AG04449 (cell line): ENCODE results near the gene ARHGEF40.

ENCODE experiments used
- CTCF ChIA-PET: fragments of 350-600 bp; formaldehyde crosslinking; extraction: SDS; loops from one replicate; lab custom pipeline; 2021; ENCODE audit warnings: antibody characterized with exemption; lab: Yijun Ruan, JAX
- POLR2A ChIA-PET: fragments of 400-600, 350-600 bp; formaldehyde crosslinking; extraction: SDS; loops from one replicate; lab custom pipeline; 2020; ENCODE audit warnings: antibody characterized with exemption, inconsistent platforms; lab: Yijun Ruan, JAX
- DNase-seq: peaks from one replicate; pipeline ENCODE4 v3.0.0-alpha.2; 2010; ENCODE audit warnings: low read depth, low spot score
- H3K4me3 ChIP-seq: 2 replicates; pipeline ENCODE4 v1.5.1; 2011; ENCODE audit warnings: low read depth, mild to moderate bottlenecking, control low read depth, low read length
- TF ChIP-seq, protein P1 (sequence below): IDR thresholded peaks from one replicate; pipeline ENCODE4 v1.5.1; 2011; ENCODE audit warnings: mild to moderate bottlenecking, moderate library complexity, low read length, control low read depth, inconsistent platforms; ENCODE audit not compliant: insufficient read depth; ENCODE audit errors: missing control alignments

ARHGEF40 gene

DNA sequence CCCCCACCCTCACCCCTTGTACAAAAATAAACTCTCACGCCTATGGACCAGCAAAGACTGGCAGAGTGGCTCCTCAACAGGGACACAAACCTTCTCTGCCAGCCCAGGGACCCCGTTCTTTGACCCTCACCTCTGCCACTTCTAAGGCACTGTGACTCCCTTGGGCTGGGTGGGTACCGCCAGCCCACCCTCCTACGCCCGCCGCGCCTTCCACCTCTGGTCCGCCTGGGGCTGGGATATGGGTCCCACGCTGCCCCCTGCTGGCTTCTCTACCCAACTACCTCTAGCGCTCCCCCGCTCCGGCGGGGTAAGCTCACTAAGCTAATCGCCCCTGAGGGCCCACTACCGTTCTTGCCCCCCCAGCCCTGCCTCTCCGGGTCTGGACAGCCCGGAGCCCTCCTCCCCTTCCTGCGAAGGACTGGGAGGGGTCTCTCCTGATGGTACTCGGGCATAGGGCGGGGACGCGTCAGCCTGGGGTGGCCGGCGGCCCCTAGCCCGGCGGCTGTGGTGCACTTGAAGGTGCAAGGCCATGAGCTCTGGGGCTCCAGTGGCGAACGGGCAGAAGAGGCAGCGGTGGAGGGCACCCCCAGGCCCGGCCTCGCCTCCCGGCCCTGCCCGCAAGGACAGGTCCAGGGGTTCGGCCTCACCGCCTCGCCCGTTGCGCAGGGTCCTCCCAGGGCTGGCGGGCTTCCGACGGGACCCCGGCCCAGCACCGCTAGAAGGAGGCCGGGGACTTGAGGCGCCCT, 20.3 kb downstream of the ARHGEF40 start:
- no peak overlapping the region for H3K4me3 ChIP-seq
- ChIA-PET CTCF (interaction anchor here (0.8 to 12.7 kb wide), 12 partner anchors 9 to 117 kb away, joined by 3 to 163 read pairs (median 5); partner anchors contain the start of genes ARHGEF40, RNASE8 and TMEM253), POLR2A (interaction anchor here (0.9 to 2.0 kb wide), 2 partner anchors 19 to 43 kb away, joined by 3 to 8 read pairs; no protein-coding TSS in a partner anchor)
- TF ChIP-seq, protein P1, sequence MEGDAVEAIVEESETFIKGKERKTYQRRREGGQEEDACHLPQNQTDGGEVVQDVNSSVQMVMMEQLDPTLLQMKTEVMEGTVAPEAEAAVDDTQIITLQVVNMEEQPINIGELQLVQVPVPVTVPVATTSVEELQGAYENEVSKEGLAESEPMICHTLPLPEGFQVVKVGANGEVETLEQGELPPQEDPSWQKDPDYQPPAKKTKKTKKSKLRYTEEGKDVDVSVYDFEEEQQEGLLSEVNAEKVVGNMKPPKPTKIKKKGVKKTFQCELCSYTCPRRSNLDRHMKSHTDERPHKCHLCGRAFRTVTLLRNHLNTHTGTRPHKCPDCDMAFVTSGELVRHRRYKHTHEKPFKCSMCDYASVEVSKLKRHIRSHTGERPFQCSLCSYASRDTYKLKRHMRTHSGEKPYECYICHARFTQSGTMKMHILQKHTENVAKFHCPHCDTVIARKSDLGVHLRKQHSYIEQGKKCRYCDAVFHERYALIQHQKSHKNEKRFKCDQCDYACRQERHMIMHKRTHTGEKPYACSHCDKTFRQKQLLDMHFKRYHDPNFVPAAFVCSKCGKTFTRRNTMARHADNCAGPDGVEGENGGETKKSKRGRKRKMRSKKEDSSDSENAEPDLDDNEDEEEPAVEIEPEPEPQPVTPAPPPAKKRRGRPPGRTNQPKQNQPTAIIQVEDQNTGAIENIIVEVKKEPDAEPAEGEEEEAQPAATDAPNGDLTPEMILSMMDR, result peak; percentile 46
- DNase-seq, result no peak

GRCh38 chr14:21090940-21091663, 21.0 kb downstream of the ARHGEF40 start:
- TF ChIP-seq, protein P1, result no peak
- ChIA-PET CTCF (interaction anchor here (0.8 to 12.7 kb wide), 24 partner anchors 10 to 119 kb away, joined by 3 to 325 read pairs (median 29); partner anchors contain the start of genes ARHGEF40, RNASE13, RNASE7 and TMEM253), POLR2A (interaction anchor here (0.9 to 3.4 kb wide), 3 partner anchors 19 to 44 kb away, joined by 3 to 25 read pairs (median 8); partner anchors contain the start of gene ARHGEF40)
- H3K4me3 ChIP-seq, result no peak overlapping the region
- no peak for DNase-seq

GRCh38 chr14:21091821-21092272, 21.7 kb downstream of the ARHGEF40 start:
- no peak overlapping the region for H3K4me3 ChIP-seq
- POLR2A ChIA-PET, result interaction anchor here (0.8 to 3.4 kb wide), 3 partner anchors 13 to 77 kb away, joined by 3 to 25 read pairs (median 3); partner anchors contain the start of gene ARHGEF40
- no peak for DNase-seq
- CTCF ChIA-PET, result interaction anchor here (0.8 to 7.8 kb wide), 31 partner anchors 11 to 120 kb away, joined by 3 to 325 read pairs (median 9); partner anchors contain the start of genes ARHGEF40, RNASE13, RNASE7 and SLC39A2
- TF ChIP-seq, protein P1, result no peak

- no peak overlapping the region for H3K4me3 ChIP-seq
- POLR2A ChIA-PET, result interaction anchor here (0.8 to 3.4 kb wide), 3 partner anchors 12 to 78 kb away, joined by 3 to 25 read pairs (median 3); partner anchors contain the start of gene ARHGEF40
- TF ChIP-seq, protein P1, result peak; percentile 100
- DNase-seq, result no peak
- CTCF ChIA-PET, result interaction anchor here (0.8 to 7.8 kb wide), 34 partner anchors 12 to 233 kb away, joined by 3 to 325 read pairs (median 9); partner anchors contain the start of genes ARHGEF40, RNASE13, RNASE7 and SLC39A2
These were observed 22.3 kb downstream of the ARHGEF40 start for GRCh38 chr14:21092273-21093011.

- TF ChIP-seq, protein P1, result no peak
- H3K4me3 ChIP-seq, result no peak overlapping the region
- POLR2A ChIA-PET, result interaction anchor here (0.6 to 3.4 kb wide), 3 partner anchors 11 to 409 kb away, joined by 3 to 25 read pairs (median 4); partner anchors contain the start of gene ARHGEF40
- CTCF ChIA-PET, result interaction anchor here (0.9 to 7.8 kb wide), 30 partner anchors 12 to 234 kb away, joined by 3 to 325 read pairs (median 10); partner anchors contain the start of genes ARHGEF40, RNASE13, RNASE7 and SLC39A2
- DNase-seq, result no peak
These were observed 22.9 kb downstream of the ARHGEF40 start for GRCh38 chr14:21093018-21093417.
